Bronchial epithelial cell (primary cell): ENCODE data around the gene FAM76B. TPM values are rescaled to one million over a fixed set of nuclear protein-coding genes. Genes with fewer than 3 reads are reported as not detected.

Experiments
- DNase-seq: peaks from one replicate; pipeline ENCODE4 v3.0.0-alpha.2; 2010; ENCODE audit warnings: low read depth
- FAIRE-seq: peaks from 2 replicates; lab custom pipeline; 2011; peaks lifted over from hg19 to GRCh38; lab: Jason Lieb, UNC
- H3K27me3 ChIP-seq: 2 replicates; pipeline ENCODE4 v1.5.1; 2011; ENCODE audit warnings: low read length; ENCODE audit not compliant: control insufficient read depth, insufficient read depth
- H3K36me3 ChIP-seq: 2 replicates; pipeline ENCODE4 v1.5.1; 2011; ENCODE audit warnings: low read length; ENCODE audit not compliant: control insufficient read depth, insufficient read depth
- H3K4me3 ChIP-seq: 2 replicates; pipeline ENCODE4 v1.5.1; 2011; ENCODE audit warnings: mild to moderate bottlenecking, low read depth, low read length, control low read depth
- total RNA-seq: library from RNA; depleted of rRNA; stranded (reverse); fragments of >200 nt; gene quantifications from 2 replicates; pipeline ENCODE4 v1.2.1, GENCODE V29; 2014
- TF ChIP-seq, protein P1 (sequence below): IDR thresholded peaks from 2 replicates; pipeline ENCODE4 v1.5.1; 2011; ENCODE audit warnings: mild to moderate bottlenecking, moderate library complexity, low read length, control low read depth, inconsistent platforms; ENCODE audit not compliant: insufficient read depth, severe bottlenecking

FAM76B gene
- total RNA-seq, 1 donor from 2014 or later, result 22.9 TPM

DNA sequence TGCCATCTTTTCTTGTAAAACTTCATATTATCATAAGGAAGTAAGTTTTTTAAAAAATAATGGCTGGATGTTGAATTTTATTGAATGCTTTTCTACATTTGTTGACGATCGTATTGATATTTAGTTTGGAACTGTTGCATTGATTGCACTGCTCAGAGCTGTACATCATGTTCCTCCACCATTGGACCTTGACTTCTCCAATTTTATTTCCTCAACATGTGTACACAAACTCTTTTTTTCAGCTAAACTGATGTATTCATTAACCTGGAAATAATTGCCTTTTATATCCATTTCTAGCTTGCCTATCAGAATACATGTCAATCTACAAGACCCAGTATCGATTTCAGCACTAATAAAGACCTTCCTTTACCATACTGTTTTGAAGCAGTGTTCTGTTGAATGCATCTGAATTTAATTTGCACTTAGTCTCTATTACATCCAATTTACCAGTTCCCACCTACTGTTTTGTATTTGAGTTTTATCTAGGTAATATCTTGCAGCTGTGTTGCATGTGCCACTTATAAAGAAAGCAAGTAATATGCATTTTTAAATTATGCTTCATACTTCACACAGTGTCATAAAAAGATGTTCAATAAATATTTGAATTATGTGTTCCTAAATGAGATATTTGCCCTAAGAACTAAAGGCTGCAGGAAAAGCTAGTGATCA, 6.2 kb upstream of the FAM76B start:
- no peak overlapping the region for H3K4me3 ChIP-seq
- peaks cover 2% of the 10 kb centered on the region for H3K36me3 ChIP-seq
- no peak for DNase-seq
- TF ChIP-seq, protein P1, sequence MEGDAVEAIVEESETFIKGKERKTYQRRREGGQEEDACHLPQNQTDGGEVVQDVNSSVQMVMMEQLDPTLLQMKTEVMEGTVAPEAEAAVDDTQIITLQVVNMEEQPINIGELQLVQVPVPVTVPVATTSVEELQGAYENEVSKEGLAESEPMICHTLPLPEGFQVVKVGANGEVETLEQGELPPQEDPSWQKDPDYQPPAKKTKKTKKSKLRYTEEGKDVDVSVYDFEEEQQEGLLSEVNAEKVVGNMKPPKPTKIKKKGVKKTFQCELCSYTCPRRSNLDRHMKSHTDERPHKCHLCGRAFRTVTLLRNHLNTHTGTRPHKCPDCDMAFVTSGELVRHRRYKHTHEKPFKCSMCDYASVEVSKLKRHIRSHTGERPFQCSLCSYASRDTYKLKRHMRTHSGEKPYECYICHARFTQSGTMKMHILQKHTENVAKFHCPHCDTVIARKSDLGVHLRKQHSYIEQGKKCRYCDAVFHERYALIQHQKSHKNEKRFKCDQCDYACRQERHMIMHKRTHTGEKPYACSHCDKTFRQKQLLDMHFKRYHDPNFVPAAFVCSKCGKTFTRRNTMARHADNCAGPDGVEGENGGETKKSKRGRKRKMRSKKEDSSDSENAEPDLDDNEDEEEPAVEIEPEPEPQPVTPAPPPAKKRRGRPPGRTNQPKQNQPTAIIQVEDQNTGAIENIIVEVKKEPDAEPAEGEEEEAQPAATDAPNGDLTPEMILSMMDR, result no peak
- no peaks in the 10 kb centered on the region for H3K27me3 ChIP-seq
- no peak for FAIRE-seq

- H3K36me3 ChIP-seq, result no peaks in the 10 kb centered on the region
- DNase-seq (no peak), FAIRE-seq (no peak)
- TF ChIP-seq, protein P1, result no peak
- no peaks in the 10 kb centered on the region for H3K27me3 ChIP-seq
- no peak overlapping the region for H3K4me3 ChIP-seq
Observed at GRCh38 chr11:95794086-95794485, 4.5 kb upstream of the FAM76B start.

DNA sequence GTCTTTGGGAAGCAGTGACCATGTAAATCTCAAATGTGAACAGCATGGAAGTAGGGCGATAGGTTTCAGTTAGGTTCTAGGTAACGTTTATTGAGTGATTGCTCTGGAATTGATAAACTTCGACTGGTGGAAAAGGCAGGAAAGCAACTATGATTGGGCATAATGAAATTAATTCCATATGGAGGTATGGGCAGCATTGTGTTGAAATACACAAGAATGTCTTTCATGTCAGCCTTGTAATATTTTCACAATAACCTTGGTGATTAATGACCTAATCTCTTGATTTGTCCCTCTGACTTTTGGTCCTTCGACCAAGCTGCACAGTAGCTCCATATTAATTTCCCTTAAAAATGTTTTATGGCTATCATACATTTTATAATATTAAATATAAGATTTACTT, 3.5 kb upstream of the FAM76B start:
- TF ChIP-seq, protein P1, result no peak
- FAIRE-seq, result no peak
- Histone ChIP-seq H3K4me3 (no peak overlapping the region), H3K36me3 (no peaks in the 10 kb centered on the region), H3K27me3 (no peaks in the 10 kb centered on the region)
- no peak for DNase-seq

DNA sequence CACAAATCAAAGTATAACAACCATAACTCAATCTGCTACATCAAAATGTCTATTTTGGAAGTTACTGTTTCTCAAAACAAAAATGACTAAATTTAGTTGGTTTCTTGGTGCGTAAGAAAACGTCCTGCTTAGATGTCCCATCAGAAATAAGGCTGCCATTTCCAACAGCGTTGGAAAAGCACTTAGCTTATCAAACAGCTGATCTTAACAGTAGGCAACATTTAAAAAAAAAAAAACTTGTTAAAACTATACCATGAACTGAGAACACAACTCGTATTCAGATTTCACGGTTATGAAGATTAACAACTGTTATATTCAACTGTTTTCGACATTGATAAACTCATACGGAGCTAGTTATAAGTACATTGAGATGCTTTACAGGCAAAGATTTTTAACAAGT, 3.1 kb upstream of the FAM76B start:
- Histone ChIP-seq H3K4me3 (no peak overlapping the region), H3K27me3 (no peaks in the 10 kb centered on the region), H3K36me3 (no peaks in the 10 kb centered on the region)
- DNase-seq (no peak), FAIRE-seq (no peak)
- TF ChIP-seq, protein P1, result no peak

- H3K4me3 ChIP-seq, result no peak overlapping the region
- TF ChIP-seq, protein P1, result no peak
- H3K27me3 ChIP-seq, result no peaks in the 10 kb centered on the region
- no peak for FAIRE-seq
- DNase-seq, result no peak
- no peaks in the 10 kb centered on the region for H3K36me3 ChIP-seq
Observed at GRCh38 chr11:95792200-95792599, 2.6 kb upstream of the FAM76B start.

- no peaks in the 10 kb centered on the region for H3K36me3 ChIP-seq
- TF ChIP-seq, protein P1, result no peak
- FAIRE-seq, result no peak
- no peak for DNase-seq
- H3K27me3 ChIP-seq, result no peaks in the 10 kb centered on the region
- peak overlapping the region; percentile 61 for H3K4me3 ChIP-seq
Observed at GRCh38 chr11:95791709-95792033, 2.1 kb upstream of the FAM76B start.
